ENCODE measurements around the gene TRIM38. TPM values are rescaled to one million over a fixed set of nuclear protein-coding genes. Genes with fewer than 3 reads are reported as not detected.

Gene TRIM38
- total RNA-seq, 4 donors from 2014 or later = 7.7 to 9.0 (median 8.5) TPM

DNA sequence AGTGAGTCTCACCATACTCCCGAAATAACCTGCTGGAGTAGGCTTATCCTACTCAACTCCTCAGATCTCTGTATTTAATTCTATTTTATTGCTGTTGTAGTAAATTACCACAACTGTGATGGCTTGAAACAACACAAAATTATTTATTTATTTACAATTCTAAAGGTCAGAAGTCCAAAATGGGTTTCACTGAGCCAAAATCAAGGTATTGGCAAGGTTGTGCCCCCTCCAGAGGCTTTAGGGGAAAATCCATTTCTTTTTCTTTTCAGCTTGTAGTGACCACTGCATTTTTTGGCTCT, 31.2 kb upstream of the TRIM38 start:
- Histone ChIP-seq H3K27me3 (peaks cover 0 to 5% (median 0%) of the 10 kb centered on the region in 4 donors), H3K9me3 (no peaks in the 10 kb centered on the region), H3K4me1 (no peaks in the 10 kb centered on the region), H3K36me3 (no peaks in the 10 kb centered on the region), H3K4me3 (no peak overlapping the region), H3K27ac (no peak overlapping the region)
- 54 to 69% methylated on average over 1 of the region's 1 CpG for WGBS, 2 donors
- DNase-seq = no peak
- TF ChIP-seq, protein P1, sequence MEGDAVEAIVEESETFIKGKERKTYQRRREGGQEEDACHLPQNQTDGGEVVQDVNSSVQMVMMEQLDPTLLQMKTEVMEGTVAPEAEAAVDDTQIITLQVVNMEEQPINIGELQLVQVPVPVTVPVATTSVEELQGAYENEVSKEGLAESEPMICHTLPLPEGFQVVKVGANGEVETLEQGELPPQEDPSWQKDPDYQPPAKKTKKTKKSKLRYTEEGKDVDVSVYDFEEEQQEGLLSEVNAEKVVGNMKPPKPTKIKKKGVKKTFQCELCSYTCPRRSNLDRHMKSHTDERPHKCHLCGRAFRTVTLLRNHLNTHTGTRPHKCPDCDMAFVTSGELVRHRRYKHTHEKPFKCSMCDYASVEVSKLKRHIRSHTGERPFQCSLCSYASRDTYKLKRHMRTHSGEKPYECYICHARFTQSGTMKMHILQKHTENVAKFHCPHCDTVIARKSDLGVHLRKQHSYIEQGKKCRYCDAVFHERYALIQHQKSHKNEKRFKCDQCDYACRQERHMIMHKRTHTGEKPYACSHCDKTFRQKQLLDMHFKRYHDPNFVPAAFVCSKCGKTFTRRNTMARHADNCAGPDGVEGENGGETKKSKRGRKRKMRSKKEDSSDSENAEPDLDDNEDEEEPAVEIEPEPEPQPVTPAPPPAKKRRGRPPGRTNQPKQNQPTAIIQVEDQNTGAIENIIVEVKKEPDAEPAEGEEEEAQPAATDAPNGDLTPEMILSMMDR (IDR thresholded peaks at IDR 0.05) = no peak
- TF ChIP-seq POLR2A (IDR thresholded peaks at IDR 0.05) = no peak
- intact Hi-C loops (cut with DNase I) = no loop called here

DNA sequence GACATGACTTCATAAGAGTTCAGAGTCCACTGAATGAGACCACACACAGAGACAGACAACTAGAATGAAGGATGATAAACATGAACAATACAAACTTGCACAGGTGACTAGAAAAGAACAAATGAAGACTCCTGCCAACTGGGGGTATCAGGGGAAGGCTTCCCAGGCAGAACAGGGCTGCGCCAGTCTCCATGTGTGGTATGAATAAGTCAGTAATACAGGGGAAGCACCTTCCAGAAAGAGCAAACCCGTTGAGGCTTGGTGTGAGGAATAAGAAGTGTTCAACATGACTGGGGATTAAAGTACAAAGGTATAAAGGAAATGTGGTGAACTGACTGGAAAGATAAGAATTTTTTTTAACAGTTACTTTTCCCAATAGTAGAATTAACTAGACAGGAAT, 28.4 kb upstream of the TRIM38 start:
- Histone ChIP-seq H3K9me3 (no peaks in the 10 kb centered on the region), H3K27me3 (peaks cover 0 to 5% (median 0%) of the 10 kb centered on the region in 4 donors), H3K4me3 (no peak overlapping the region), H3K4me1 (no peaks in the 10 kb centered on the region), H3K36me3 (no peaks in the 10 kb centered on the region), H3K27ac (no peak overlapping the region)
- DNase-seq = no peak
- TF ChIP-seq, protein P1 (IDR thresholded peaks at IDR 0.05) = no peak
- TF ChIP-seq POLR2A (IDR thresholded peaks at IDR 0.05) = no peak
- 43 to 46% methylated on average over 2 of the region's 2 CpGs for WGBS, 2 donors
- intact Hi-C loops (cut with DNase I) = no loop called here

DNA sequence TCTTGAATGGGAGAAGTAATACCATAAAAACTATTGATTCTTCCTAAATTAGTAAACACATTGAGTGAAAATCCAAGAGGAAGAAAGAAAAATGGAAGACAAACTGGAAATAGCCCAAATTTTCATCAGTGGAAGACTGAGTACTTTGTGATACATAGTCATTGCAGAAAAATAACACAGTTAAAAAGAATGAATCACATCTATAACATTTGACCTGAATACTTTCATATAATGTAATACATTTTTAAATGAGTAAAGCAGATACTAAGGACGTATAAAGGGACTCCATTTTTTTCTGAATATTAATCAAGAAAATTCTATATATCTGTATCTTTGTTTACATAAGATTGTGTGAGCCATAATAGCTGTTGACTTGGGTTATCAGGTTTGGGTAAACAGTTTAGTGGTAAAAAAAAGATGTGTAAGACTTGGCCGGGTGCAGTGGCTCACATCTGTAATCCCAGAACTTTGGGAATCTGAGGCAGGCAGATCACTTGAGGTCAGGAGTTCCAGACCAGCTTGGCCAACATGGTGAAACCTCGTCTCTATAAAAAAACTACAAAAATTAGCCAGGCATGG, 27.8 kb upstream of the TRIM38 start:
- H3K4me3 ChIP-seq = no peak overlapping the region
- WGBS, 2 donors = 62 to 69% methylated on average over 3 of the region's 3 CpGs
- TF ChIP-seq POLR2A (IDR thresholded peaks at IDR 0.05) = no peak
- TF ChIP-seq, protein P1 (IDR thresholded peaks at IDR 0.05) = no peak
- no peak overlapping the region for H3K27ac ChIP-seq
- H3K27me3 ChIP-seq = peaks cover 0 to 5% (median 0%) of the 10 kb centered on the region in 4 donors
- intact Hi-C loops (cut with DNase I) = no loop called here
- no peaks in the 10 kb centered on the region for H3K4me1 ChIP-seq
- DNase-seq = no peak
- no peaks in the 10 kb centered on the region for H3K9me3 ChIP-seq
- H3K36me3 ChIP-seq = no peaks in the 10 kb centered on the region

DNA sequence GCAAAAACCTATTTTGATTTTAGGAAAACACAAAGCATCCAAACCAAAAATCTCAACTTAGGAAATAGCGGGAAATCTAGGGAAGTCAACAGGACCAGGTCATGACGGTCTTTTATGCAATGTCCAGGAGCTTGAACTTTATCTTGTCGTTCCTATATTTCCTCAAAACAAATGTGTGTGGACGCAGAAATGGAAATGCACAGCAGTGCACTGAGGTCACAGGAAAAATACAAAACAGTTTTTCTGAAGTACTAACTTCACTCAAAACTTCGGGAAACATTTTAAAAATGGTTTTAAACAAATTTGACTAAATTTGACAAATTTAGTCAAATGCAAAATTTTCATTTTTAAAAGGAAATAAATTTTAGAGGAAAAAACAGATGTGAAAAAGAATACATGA, 26.6 kb upstream of the TRIM38 start:
- H3K27me3 ChIP-seq = peaks cover 0 to 5% (median 0%) of the 10 kb centered on the region in 4 donors
- intact Hi-C loops (cut with DNase I) = no loop called here
- no peak for DNase-seq
- no peaks in the 10 kb centered on the region for H3K4me1 ChIP-seq
- H3K4me3 ChIP-seq = no peak overlapping the region
- WGBS, 2 donors = 87% methylated on average over 5 of the region's 5 CpGs
- no peaks in the 10 kb centered on the region for H3K36me3 ChIP-seq
- H3K27ac ChIP-seq = no peak overlapping the region
- TF ChIP-seq, protein P1 (IDR thresholded peaks at IDR 0.05) = no peak
- no peak for TF ChIP-seq POLR2A (IDR thresholded peaks at IDR 0.05)
- no peaks in the 10 kb centered on the region for H3K9me3 ChIP-seq

DNA sequence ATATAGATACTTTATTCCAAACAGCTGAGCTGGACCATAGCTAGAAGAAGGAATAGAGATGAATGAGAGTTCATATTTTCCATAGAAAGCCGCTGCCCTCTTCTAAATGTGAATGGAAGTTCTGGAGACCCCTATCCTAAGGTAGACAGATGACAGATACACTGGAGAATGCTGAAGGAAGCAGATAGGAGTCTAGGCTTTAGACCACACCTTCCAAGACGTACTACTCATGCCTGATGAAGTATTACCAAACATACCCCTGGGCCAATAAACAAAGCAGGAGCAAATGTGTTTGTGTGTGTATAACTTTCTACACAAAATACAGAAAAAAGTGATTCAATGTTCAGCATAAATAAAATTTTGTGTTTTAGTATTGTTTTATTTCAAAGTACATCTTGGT, 23.0 kb upstream of the TRIM38 start:
- H3K27ac ChIP-seq = no peak overlapping the region
- H3K36me3 ChIP-seq = no peaks in the 10 kb centered on the region
- intact Hi-C loops (cut with DNase I) = no loop called here
- no peaks in the 10 kb centered on the region for H3K4me1 ChIP-seq
- H3K27me3 ChIP-seq = no peaks in the 10 kb centered on the region
- TF ChIP-seq, protein P1 (IDR thresholded peaks at IDR 0.05) = no peak
- TF ChIP-seq POLR2A (IDR thresholded peaks at IDR 0.05) = no peak
- DNase-seq = no peak
- whole genome bisulfite sequencing, 2 donors = 57 to 59% methylated on average over 2 of the region's 2 CpGs
- H3K4me3 ChIP-seq = no peak overlapping the region
- no peaks in the 10 kb centered on the region for H3K9me3 ChIP-seq

Data from esophagus squamous epithelium (tissue), 5 donors.